ENCODE results near the gene CD58. TPM values are rescaled to one million over a fixed set of nuclear protein-coding genes. Genes with fewer than 3 reads are reported as not detected.

Gene CD58
- total and polyA plus RNA-seq, 2 of the 4 experiments (the other 2 are of a cell fraction) = 5.4 to 5.7 TPM

DNA sequence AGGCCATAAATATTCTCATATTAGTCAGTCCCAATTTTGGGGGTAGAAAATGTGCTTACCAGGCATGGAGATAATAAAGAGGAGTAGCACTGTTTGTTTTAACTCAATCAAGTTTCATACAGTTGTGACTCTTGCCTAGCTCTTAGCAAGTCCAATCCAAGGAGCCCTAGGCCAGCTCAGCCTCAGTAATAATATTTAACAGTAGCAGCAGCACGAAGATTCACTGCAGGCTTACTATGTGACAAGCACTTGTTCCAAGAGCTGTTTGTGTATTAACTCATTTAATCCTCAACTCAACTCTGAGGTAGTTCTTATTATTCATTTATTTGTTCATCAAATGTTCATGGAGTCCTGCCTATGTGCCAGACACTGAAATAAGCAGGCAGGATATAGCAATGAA lies 12.3 kb downstream of the CD58 start:
- H4K5ac ChIP-seq (ENCODE audit: low read depth, low read length) = no peak overlapping the region
- no peaks in the 10 kb centered on the region for H3K79me1 ChIP-seq (ENCODE audit: low read depth in 1 of 2, low read length in 2 of 2)
- dilution Hi-C loops (cut with HindIII; ENCODE audit: low sequenced_read_pairs, unreplicated experiment) = no loop called here
- no peaks in the 10 kb centered on the region for H4K20me1 ChIP-seq (ENCODE audit: insufficient read depth, low read length)
- H3K4me1 ChIP-seq (ENCODE audit: control insufficient read depth, insufficient read depth, low read length) = no peaks in the 10 kb centered on the region
- POLR2A ChIA-PET (ENCODE audit: unreplicated experiment) = no interaction called here
- no peak overlapping the region for H2AFZ ChIP-seq (replicated peaks; ENCODE audit: low read length, poor library complexity)
- H2BK20ac ChIP-seq (ENCODE audit: low read depth, low read length) = no peak overlapping the region
- no peak overlapping the region for H3K27ac ChIP-seq (ENCODE audit: insufficient read depth, low read length)
- TF ChIP-seq MAZ (IDR thresholded peaks at IDR 0.05; ENCODE audit: borderline replicate concordance, low read depth, low read length) (no peak), ELK1 (IDR thresholded peaks at IDR 0.05; ENCODE audit: borderline replicate concordance, low read depth, low read length) (no peak), POLR2A (IDR thresholded peaks at IDR 0.05; ENCODE audit: low read depth, low read length) (no peak), MXI1 (IDR thresholded peaks at IDR 0.05; ENCODE audit: borderline replicate concordance, low read depth, low read length) (no peak), SMC3 (IDR thresholded peaks at IDR 0.05; ENCODE audit: low read depth, low read length) (no peak), BHLHE40 (IDR thresholded peaks at IDR 0.05; ENCODE audit: low read depth, low read length) (no peak), FOS (IDR thresholded peaks at IDR 0.05; ENCODE audit: low read depth, low read length) (no peak), MAFK (IDR thresholded peaks at IDR 0.05; ENCODE audit: low read depth, low read length) (no peak), CTCF (conservative IDR thresholded peaks at IDR 0.05; ENCODE audit: low read depth, low read length) (no peak), RFX5 (IDR thresholded peaks at IDR 0.05; ENCODE audit: low read depth, low read length) (no peak), CHD1 (IDR thresholded peaks at IDR 0.05; ENCODE audit: low read depth, low read length) (no peak), NFE2L2 (IDR thresholded peaks at IDR 0.05; ENCODE audit: low read depth, low read length) (no peak), RCOR1 (IDR thresholded peaks at IDR 0.05; ENCODE audit: insufficient replicate concordance, low read length) (no peak), RAD21 (IDR thresholded peaks at IDR 0.05; ENCODE audit: low read length) (no peak), CEBPB (IDR thresholded peaks at IDR 0.05; ENCODE audit: low read depth, low read length) (no peak)
- TF ChIP-seq, protein P1, sequence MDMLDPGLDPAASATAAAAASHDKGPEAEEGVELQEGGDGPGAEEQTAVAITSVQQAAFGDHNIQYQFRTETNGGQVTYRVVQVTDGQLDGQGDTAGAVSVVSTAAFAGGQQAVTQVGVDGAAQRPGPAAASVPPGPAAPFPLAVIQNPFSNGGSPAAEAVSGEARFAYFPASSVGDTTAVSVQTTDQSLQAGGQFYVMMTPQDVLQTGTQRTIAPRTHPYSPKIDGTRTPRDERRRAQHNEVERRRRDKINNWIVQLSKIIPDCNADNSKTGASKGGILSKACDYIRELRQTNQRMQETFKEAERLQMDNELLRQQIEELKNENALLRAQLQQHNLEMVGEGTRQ (IDR thresholded peaks at IDR 0.05; ENCODE audit: low read depth, low read length) = no peak
- no peaks in the 10 kb centered on the region for H3K36me3 ChIP-seq (ENCODE audit: control insufficient read depth, insufficient read depth, low read length)
- H3K4ac ChIP-seq (ENCODE audit: low read depth, low read length) = no peak overlapping the region
- no peak overlapping the region for H3K9ac ChIP-seq (ENCODE audit: low read depth, low read length)
- in situ Hi-C loops (cut with MboI; ENCODE audit: low sequenced_read_pairs) = no loop called here
- no TSS peak for BruUV-seq (replicated peaks)
- WGBS, 2 experiments (ENCODE audit: extremely low coverage in 2 of 2, insufficient read length in 1 of 2) = no CpG with 5 or more reads among the region's 1 CpG
- H3K23ac ChIP-seq (ENCODE audit: low read depth, low read length) = no peak overlapping the region
- H2AK5ac ChIP-seq (ENCODE audit: low read depth, low read length) = no peak overlapping the region
- DNase-seq (no peak), ATAC-seq (ENCODE audit: low read depth) (no peak)
- no peak overlapping the region for H2BK120ac ChIP-seq (ENCODE audit: low read depth, low read length)
- intact Hi-C loops (cut with micrococcal nuclease) = no loop called here
- no peak overlapping the region for H4K8ac ChIP-seq (ENCODE audit: low read depth in 2 of 2, low read length in 2 of 2)
- CTCF ChIA-PET = no interaction called here
- no peak overlapping the region for H3K4me2 ChIP-seq (ENCODE audit: low read depth, low read length)
- no peaks in the 10 kb centered on the region for H3K27me3 ChIP-seq (ENCODE audit: control insufficient read depth, insufficient read depth, low read length)
- no peak overlapping the region for H4K91ac ChIP-seq (ENCODE audit: insufficient read depth, low read depth, low read length)
- H3K9me1 ChIP-seq (ENCODE audit: insufficient read depth, low read length) = no peaks in the 10 kb centered on the region; the same call in 1 of the 2 replicates
- H3K18ac ChIP-seq (ENCODE audit: low read depth, low read length) = no peak overlapping the region
- no peak overlapping the region for H3K4me3 ChIP-seq (ENCODE audit: insufficient read depth, low read depth, low read length)
- no peak overlapping the region for H2BK5ac ChIP-seq (ENCODE audit: low read depth, low read length, poor library complexity, severe bottlenecking)
- H3K56ac ChIP-seq (ENCODE audit: extremely low read depth, insufficient read depth, low read length) = no peak overlapping the region
- H3K9me3 ChIP-seq (ENCODE audit: control insufficient read depth, insufficient read depth, low read length) = no peaks in the 10 kb centered on the region
- no peak overlapping the region for H2AK9ac ChIP-seq (replicated peaks; ENCODE audit: low read depth, low read length, poor library complexity)
- H3K14ac ChIP-seq (replicated peaks; ENCODE audit: low read depth, low read length) = no peak overlapping the region
- no peak overlapping the region for H2BK15ac ChIP-seq (ENCODE audit: low read depth, low read length)
